Measurements from ENCODE around the gene ZNF516.

DNA sequence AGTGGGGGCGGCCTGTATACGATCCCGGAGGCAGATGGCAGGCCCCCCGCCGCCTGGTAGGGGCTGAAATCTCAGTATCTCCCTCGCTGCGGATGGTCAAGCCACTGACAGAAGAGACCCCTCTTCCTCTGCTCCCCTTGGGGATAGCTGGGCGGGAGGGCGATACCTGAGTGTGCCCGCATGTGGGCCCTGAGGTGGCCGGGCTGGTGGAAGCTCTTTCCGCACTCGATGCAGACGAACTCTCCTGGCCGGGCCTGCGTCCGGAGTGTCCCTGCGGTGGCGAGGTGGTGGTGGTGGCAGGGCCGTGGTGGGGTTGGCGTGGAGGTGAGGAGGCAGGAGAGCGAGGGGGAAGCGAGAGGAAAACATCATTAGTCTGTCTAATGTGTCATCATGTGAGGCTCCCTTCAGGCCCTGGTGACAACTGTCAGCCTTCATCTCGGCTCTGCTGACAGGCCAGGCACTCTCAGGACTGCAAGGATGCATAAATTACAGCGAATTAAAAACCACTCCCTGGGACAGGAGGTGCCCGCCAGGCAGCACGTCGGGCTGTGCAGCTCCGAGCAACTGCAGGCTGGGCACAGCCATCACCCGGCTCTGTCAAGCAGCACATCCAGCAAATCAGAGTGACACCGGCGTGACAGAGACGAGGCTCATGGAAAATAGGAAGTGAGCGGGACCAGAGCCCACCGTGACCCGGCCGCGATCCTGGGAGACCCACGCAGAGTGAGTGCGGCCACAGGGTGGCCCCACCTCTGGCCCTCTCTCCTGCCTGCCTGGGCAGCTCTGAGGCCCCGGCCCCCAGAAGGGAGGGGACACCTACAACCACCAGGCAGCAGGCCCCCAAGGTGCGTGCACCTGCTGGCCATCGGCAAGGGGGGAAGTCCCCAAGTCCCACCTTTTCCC is 123.5 kb downstream of the ZNF516 start:
- TF ChIP-seq, protein P1, sequence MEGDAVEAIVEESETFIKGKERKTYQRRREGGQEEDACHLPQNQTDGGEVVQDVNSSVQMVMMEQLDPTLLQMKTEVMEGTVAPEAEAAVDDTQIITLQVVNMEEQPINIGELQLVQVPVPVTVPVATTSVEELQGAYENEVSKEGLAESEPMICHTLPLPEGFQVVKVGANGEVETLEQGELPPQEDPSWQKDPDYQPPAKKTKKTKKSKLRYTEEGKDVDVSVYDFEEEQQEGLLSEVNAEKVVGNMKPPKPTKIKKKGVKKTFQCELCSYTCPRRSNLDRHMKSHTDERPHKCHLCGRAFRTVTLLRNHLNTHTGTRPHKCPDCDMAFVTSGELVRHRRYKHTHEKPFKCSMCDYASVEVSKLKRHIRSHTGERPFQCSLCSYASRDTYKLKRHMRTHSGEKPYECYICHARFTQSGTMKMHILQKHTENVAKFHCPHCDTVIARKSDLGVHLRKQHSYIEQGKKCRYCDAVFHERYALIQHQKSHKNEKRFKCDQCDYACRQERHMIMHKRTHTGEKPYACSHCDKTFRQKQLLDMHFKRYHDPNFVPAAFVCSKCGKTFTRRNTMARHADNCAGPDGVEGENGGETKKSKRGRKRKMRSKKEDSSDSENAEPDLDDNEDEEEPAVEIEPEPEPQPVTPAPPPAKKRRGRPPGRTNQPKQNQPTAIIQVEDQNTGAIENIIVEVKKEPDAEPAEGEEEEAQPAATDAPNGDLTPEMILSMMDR (CRISPR knock-in tag; IDR thresholded peaks at IDR 0.05) = no peak
- TF ChIP-seq POLR2A (IDR thresholded peaks at IDR 0.05; ENCODE audit: insufficient read depth in 1 of 2, low read depth in 2 of 2, low read length in 2 of 2) (no peak), ZKSCAN1 (IDR thresholded peaks at IDR 0.05; ENCODE audit: low read length) (no peak), GATAD1 (CRISPR knock-in tag; IDR thresholded peaks at IDR 0.05) (no peak), ZBTB1 (CRISPR knock-in tag; IDR thresholded peaks at IDR 0.05; ENCODE audit: borderline replicate concordance) (no peak), ZNF292 (CRISPR knock-in tag; IDR thresholded peaks at IDR 0.05; ENCODE audit: borderline replicate concordance, low read depth) (no peak), PHF21A (CRISPR knock-in tag; IDR thresholded peaks at IDR 0.05) (no peak), KDM1A (CRISPR knock-in tag; IDR thresholded peaks at IDR 0.05) (no peak), HOXA7 (CRISPR knock-in tag; IDR thresholded peaks at IDR 0.05) (no peak), SIN3A (IDR thresholded peaks at IDR 0.05; ENCODE audit: borderline replicate concordance, low read depth, low read length) (no peak), ZNF550 (CRISPR knock-in tag; IDR thresholded peaks at IDR 0.05; ENCODE audit: borderline replicate concordance) (no peak), BCL6 (CRISPR knock-in tag; IDR thresholded peaks at IDR 0.05) (no peak), PHB2 (IDR thresholded peaks at IDR 0.05; ENCODE audit: partially characterized antibody) (no peak)
